Measurements from ENCODE around the gene IL10RA. TPM values are rescaled to one million over a fixed set of nuclear protein-coding genes. Genes with fewer than 3 reads are reported as not detected.

IL10RA gene
- total RNA-seq, 2 experiments from 2014 or later, result 15.7 to 25.2 TPM

DNA sequence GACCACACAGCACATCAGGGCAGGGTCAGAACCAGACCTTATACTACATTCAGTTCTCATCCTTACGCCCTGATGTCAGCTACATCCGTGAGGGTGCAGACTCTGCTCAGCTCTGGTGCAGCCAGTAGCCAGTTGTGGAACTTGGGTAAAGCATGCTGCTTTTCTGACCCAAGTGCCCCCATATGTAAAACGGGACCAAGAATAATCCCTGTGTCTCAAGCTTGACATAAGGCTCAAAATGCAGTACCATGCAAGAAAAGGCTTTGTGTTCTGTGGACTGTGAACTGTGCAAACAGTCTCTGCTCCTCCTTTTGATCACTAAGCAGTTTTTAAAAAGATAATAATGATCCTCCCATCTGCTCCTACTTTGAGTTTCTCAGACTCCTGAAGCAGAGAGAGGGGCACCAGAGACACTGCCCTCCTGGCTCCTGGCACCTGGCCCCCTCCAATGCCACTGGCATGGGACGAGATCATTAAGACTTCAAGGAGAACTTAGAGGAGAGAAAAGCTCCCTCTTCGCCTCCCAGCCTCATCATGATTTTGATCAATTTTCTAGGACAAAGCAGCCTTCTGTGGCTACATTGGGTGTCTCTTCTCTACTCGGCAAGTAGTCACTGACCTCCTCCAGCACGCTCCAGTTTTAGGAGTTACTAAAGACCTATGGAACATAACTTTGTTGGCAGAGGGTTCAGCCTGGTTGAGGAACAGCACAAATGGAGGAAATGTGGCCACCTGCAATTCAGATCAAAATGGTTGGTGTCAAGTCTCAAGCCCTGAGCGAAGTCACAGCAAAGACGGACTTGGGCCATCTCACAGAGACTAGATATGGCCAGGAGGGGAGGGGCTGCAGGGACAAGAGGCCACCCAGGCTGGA is 23.9 kb downstream of the IL10RA start:
- ChIA-PET CTCF (ENCODE audit: unreplicated experiment) (no interaction called here), POLR2A (interaction anchor here (0.7 to 2.7 kb wide), 3 partner anchors 18 to 175 kb away, joined by 3 to 19 read pairs (median 3); partner anchors contain the start of gene IL10RA)
- peak overlapping the region; percentile 67; the same call in 1 of the 2 replicates for H2AFZ ChIP-seq (ENCODE audit: low read length)
- H4K20me1 ChIP-seq (ENCODE audit: insufficient read depth, low read length), result no peaks in the 10 kb centered on the region
- no peaks in the 10 kb centered on the region for H3K79me2 ChIP-seq (ENCODE audit: insufficient read depth, low read depth, low read length)
- H3K4me3 ChIP-seq (ENCODE audit: low read depth, low read length, poor library complexity, severe bottlenecking), result peak overlapping the region; percentile 54
- H3K4me2 ChIP-seq (ENCODE audit: low read length), result peak overlapping the region; percentile 63
- H3K9me3 ChIP-seq (ENCODE audit: low read length), result no peaks in the 10 kb centered on the region
- peak; percentile 77 for DNase-seq (ENCODE audit: low spot score)
- H3K4me1 ChIP-seq (ENCODE audit: insufficient read depth, low read length, poor library complexity, severe bottlenecking), result peaks cover 84% of the 10 kb centered on the region
- H3K9me2 ChIP-seq (ENCODE audit: insufficient read depth, low read length), result no peaks in the 10 kb centered on the region
- TF ChIP-seq, protein P1, sequence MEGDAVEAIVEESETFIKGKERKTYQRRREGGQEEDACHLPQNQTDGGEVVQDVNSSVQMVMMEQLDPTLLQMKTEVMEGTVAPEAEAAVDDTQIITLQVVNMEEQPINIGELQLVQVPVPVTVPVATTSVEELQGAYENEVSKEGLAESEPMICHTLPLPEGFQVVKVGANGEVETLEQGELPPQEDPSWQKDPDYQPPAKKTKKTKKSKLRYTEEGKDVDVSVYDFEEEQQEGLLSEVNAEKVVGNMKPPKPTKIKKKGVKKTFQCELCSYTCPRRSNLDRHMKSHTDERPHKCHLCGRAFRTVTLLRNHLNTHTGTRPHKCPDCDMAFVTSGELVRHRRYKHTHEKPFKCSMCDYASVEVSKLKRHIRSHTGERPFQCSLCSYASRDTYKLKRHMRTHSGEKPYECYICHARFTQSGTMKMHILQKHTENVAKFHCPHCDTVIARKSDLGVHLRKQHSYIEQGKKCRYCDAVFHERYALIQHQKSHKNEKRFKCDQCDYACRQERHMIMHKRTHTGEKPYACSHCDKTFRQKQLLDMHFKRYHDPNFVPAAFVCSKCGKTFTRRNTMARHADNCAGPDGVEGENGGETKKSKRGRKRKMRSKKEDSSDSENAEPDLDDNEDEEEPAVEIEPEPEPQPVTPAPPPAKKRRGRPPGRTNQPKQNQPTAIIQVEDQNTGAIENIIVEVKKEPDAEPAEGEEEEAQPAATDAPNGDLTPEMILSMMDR (conservative IDR thresholded peaks at IDR 0.05; ENCODE audit: low read length), result no peak
- no peak for TF ChIP-seq EZH2phosphoT487 (IDR thresholded peaks at IDR 0.05; ENCODE audit: borderline replicate concordance, low read depth, low read length)
- TSS peak; percentile 82 for BruUV-seq (replicated peaks)
- intact Hi-C loops (cut with micrococcal nuclease; ENCODE audit: unreplicated experiment), result loop anchor here (2.0 to 5.0 kb wide), 3 partner anchors 43 to 427 kb away; partner anchors contain the start of gene KMT2A
- H3K27ac ChIP-seq (ENCODE audit: low read depth, low read length, poor library complexity, severe bottlenecking), result peak overlapping the region; percentile 99
- H3K36me3 ChIP-seq (ENCODE audit: insufficient read depth, low read length), result no peaks in the 10 kb centered on the region

DNA sequence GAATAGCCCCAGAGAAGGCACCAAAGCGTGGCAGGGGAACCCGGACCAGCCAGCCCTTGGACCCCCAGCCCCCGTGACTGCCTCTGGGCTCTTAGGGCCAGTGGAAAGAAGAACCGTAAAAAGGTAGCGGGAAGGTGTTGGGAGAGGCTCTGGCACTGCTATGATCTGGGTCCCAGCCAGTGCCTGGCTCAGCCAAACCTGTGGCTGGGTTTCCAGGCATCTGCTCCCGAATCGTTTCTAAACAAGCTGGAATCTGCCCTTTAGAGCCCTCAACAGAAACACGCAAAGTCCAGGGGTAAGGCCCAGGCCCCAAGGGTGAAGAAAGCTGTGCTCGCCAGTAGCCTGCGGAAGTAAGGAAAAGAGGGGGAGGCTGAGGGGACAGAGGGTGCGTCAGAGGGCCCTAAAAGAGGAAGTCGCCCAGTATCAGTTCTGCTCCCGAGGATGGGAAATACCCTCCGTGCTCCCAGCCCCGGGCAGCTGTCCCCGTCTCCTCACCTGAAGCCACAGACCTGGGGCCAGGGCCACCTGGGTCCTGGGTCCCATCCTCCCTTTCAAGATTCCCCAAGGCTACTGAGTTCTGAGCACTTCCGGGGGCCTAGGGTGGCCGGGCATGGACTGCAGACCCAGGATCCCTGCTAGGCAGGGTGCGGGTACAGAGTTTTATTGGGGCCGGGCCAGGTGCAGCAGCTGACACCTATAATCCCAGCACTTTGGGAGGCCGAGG is 24.7 kb downstream of the IL10RA start:
- peak overlapping the region; percentile 99 for H3K27ac ChIP-seq (ENCODE audit: low read depth, low read length, poor library complexity, severe bottlenecking)
- H3K36me3 ChIP-seq (ENCODE audit: insufficient read depth, low read length), result no peaks in the 10 kb centered on the region
- intact Hi-C loops (cut with micrococcal nuclease; ENCODE audit: unreplicated experiment), result loop anchor here (1.0 to 2.0 kb wide), 2 partner anchors 25 to 42 kb away; partner anchors contain the start of gene IL10RA
- DNase-seq (ENCODE audit: low spot score), result peak; percentile 93
- H3K79me2 ChIP-seq (ENCODE audit: insufficient read depth, low read depth, low read length), result no peaks in the 10 kb centered on the region
- no peaks in the 10 kb centered on the region for H3K9me2 ChIP-seq (ENCODE audit: insufficient read depth, low read length)
- H2AFZ ChIP-seq (ENCODE audit: low read length), result peak overlapping the region; percentile 67; the same call in 1 of the 2 replicates
- ChIA-PET CTCF (ENCODE audit: unreplicated experiment) (no interaction called here), POLR2A (interaction anchor here (0.8 to 2.7 kb wide), 3 partner anchors 8 to 24 kb away, joined by 3 to 19 read pairs (median 3); partner anchors contain the start of gene IL10RA)
- peak overlapping the region; percentile 54 for H3K4me3 ChIP-seq (ENCODE audit: low read depth, low read length, poor library complexity, severe bottlenecking)
- H3K9me3 ChIP-seq (ENCODE audit: low read length), result no peaks in the 10 kb centered on the region
- H3K4me1 ChIP-seq (ENCODE audit: insufficient read depth, low read length, poor library complexity, severe bottlenecking), result peaks cover 82% of the 10 kb centered on the region
- TF ChIP-seq, protein P1 (conservative IDR thresholded peaks at IDR 0.05; ENCODE audit: low read length), result no peak
- TF ChIP-seq EZH2phosphoT487 (IDR thresholded peaks at IDR 0.05; ENCODE audit: borderline replicate concordance, low read depth, low read length), result no peak
- BruUV-seq (replicated peaks), result no TSS peak
- peak overlapping the region; percentile 63 for H3K4me2 ChIP-seq (ENCODE audit: low read length)
- no peaks in the 10 kb centered on the region for H4K20me1 ChIP-seq (ENCODE audit: insufficient read depth, low read length)

Data from OCI-LY7 (cell line).